A673 (cell line): Measurements from ENCODE around the gene GLI3.

Experiments used
- EZH2 ChIP-seq: fragments of 200-600 bp; sonication (generic); IDR thresholded peaks from 2 replicates; pipeline ENCODE4 v1.6.1; 2017; ENCODE audit warnings: borderline replicate concordance, low read depth, mild to moderate bottlenecking, mixed read lengths, antibody characterized with exemption, low read length; ENCODE audit not compliant: poor library complexity, severe bottlenecking
- TF ChIP-seq, protein P1 (sequence below): fragments of 300-800, 200-600 bp; sonication (generic); conservative IDR thresholded peaks from 2 replicates; pipeline ENCODE4 v1.5.1; 2017; ENCODE audit warnings: low read depth, mild to moderate bottlenecking, antibody characterized with exemption, low read length, moderate library complexity, mixed read lengths

DNA sequence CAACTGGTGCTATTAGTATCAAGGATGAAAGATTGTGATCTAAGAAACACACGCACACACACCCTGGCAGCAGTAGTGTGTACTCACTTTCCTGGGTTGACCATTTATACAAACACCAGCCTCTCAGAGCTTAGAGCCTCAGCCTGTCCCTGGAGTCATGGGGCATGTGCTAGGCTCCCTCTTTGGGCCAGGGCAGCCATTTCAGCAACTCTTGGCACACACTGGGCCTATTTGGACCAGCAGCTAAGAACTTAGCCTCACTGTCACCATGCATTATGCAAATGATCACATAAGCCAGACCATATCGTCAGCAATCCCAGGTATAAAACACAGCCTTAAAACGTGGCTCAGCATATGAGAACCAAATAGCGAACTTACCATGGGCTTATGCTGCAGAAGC lies 51.3 kb downstream of the GLI3 start:
- TF ChIP-seq, protein P1, sequence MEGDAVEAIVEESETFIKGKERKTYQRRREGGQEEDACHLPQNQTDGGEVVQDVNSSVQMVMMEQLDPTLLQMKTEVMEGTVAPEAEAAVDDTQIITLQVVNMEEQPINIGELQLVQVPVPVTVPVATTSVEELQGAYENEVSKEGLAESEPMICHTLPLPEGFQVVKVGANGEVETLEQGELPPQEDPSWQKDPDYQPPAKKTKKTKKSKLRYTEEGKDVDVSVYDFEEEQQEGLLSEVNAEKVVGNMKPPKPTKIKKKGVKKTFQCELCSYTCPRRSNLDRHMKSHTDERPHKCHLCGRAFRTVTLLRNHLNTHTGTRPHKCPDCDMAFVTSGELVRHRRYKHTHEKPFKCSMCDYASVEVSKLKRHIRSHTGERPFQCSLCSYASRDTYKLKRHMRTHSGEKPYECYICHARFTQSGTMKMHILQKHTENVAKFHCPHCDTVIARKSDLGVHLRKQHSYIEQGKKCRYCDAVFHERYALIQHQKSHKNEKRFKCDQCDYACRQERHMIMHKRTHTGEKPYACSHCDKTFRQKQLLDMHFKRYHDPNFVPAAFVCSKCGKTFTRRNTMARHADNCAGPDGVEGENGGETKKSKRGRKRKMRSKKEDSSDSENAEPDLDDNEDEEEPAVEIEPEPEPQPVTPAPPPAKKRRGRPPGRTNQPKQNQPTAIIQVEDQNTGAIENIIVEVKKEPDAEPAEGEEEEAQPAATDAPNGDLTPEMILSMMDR = no peak
- no peak for TF ChIP-seq EZH2
